ENCODE measurements around the gene FNDC11. TPM values are rescaled to one million over a fixed set of nuclear protein-coding genes. Genes with fewer than 3 reads are reported as not detected.

Gene FNDC11
- total and polyA plus RNA-seq, 2 donors (not counting 3 experiments of a cell fraction or from before 2014, with no cell fraction given), result 0.71 to 1.9 TPM

GRCh38 chr20:63598479-63599395 is 44.8 kb downstream of the FNDC11 start:
- no peaks in the 10 kb centered on the region for H3K27me3 ChIP-seq (ENCODE audit: control insufficient read depth in 2 of 2, insufficient read depth in 2 of 2, low read length in 2 of 2)
- no peak overlapping the region for H3K27ac ChIP-seq (ENCODE audit: insufficient read depth, low read depth, low read length)
- ChIA-PET POLR2A (no interaction called here), CTCF (no interaction called here)
- no peaks in the 10 kb centered on the region for H3K9me1 ChIP-seq (replicated peaks; ENCODE audit: control insufficient read depth, extremely low read depth, insufficient read depth, low read length)
- no peak overlapping the region for H3K4me2 ChIP-seq (ENCODE audit: insufficient read depth, low read length)
- H2AFZ ChIP-seq (ENCODE audit: low read depth, low read length), result no peak overlapping the region
- H3K4me1 ChIP-seq (ENCODE audit: control insufficient read depth, extremely low read depth, insufficient read depth, low read length), result no peaks in the 10 kb centered on the region
- no TSS peak for BruUV-seq (replicated peaks)
- intact Hi-C loops (cut with micrococcal nuclease) (loop anchor here (10.0 kb wide), 1 partner anchor 434 kb away; no protein-coding TSS in a partner anchor), dilution Hi-C loops (cut with MboI; ENCODE audit: extremely low pct_ligation_motif_present, low sequenced_read_pairs) (no loop called here)
- peaks cover 3 to 19% of the 10 kb centered on the region in 2 experiments for H3K36me3 ChIP-seq (ENCODE audit: control insufficient read depth in 2 of 2, extremely low read depth in 1 of 2, insufficient read depth in 2 of 2, low read length in 2 of 2)
- FAIRE-seq, result no peak
- H3K79me2 ChIP-seq (ENCODE audit: control insufficient read depth, insufficient read depth, low read length), result no peaks in the 10 kb centered on the region
- H3K9ac ChIP-seq (replicated peaks; ENCODE audit: extremely low read depth, insufficient read depth, low read length), result no peak overlapping the region
- no peaks in the 10 kb centered on the region for H3K9me3 ChIP-seq (replicated peaks; ENCODE audit: control insufficient read depth, insufficient read depth, low read length)
- TF ChIP-seq FOS (IDR thresholded peaks at IDR 0.05; ENCODE audit: borderline replicate concordance, insufficient read depth, low read length), result no peak
- TF ChIP-seq POLR2A (IDR thresholded peaks at IDR 0.05; ENCODE audit: low read depth, low read length), result no peak
- TF ChIP-seq, protein P1, sequence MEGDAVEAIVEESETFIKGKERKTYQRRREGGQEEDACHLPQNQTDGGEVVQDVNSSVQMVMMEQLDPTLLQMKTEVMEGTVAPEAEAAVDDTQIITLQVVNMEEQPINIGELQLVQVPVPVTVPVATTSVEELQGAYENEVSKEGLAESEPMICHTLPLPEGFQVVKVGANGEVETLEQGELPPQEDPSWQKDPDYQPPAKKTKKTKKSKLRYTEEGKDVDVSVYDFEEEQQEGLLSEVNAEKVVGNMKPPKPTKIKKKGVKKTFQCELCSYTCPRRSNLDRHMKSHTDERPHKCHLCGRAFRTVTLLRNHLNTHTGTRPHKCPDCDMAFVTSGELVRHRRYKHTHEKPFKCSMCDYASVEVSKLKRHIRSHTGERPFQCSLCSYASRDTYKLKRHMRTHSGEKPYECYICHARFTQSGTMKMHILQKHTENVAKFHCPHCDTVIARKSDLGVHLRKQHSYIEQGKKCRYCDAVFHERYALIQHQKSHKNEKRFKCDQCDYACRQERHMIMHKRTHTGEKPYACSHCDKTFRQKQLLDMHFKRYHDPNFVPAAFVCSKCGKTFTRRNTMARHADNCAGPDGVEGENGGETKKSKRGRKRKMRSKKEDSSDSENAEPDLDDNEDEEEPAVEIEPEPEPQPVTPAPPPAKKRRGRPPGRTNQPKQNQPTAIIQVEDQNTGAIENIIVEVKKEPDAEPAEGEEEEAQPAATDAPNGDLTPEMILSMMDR (IDR thresholded peaks at IDR 0.05; ENCODE audit: extremely low read depth in 1 of 2, insufficient read depth in 1 of 2, low read depth in 1 of 2, low read length in 2 of 2), result no peak
- TF ChIP-seq EZH2 (IDR thresholded peaks at IDR 0.05; ENCODE audit: borderline replicate concordance, low read depth, low read length, severe bottlenecking), result no peak
- no peak for TF ChIP-seq POLR2AphosphoS5 (IDR thresholded peaks at IDR 0.05; ENCODE audit: insufficient read depth, low read depth, low read length)
- no peak for TF ChIP-seq GATA2 (IDR thresholded peaks at IDR 0.05; ENCODE audit: insufficient read depth, insufficient read length, low read depth, low read length)
- no peak for TF ChIP-seq MYC (IDR thresholded peaks at IDR 0.05; ENCODE audit: low read depth, low read length)
- no peak for TF ChIP-seq JUN (IDR thresholded peaks at IDR 0.05; ENCODE audit: borderline replicate concordance, insufficient read depth, insufficient read length, low read depth)
- no peak for TF ChIP-seq MAX (IDR thresholded peaks at IDR 0.05; ENCODE audit: insufficient read depth, insufficient read length)
- H4K20me1 ChIP-seq (replicated peaks; ENCODE audit: control insufficient read depth, extremely low read depth, insufficient read depth, low read length), result no peaks in the 10 kb centered on the region
- DNase-seq (ENCODE audit: low read depth, low spot score), result no peak
- H3K4me3 ChIP-seq (replicated peaks in 1 of 3; ENCODE audit: insufficient read depth in 1 of 3, low read depth in 1 of 3, low read length in 3 of 3), result no peak overlapping the region

Data from endothelial cell of umbilical vein (primary cell).